H1 (cell line): ENCODE measurements around the gene USP3. TPM values are rescaled to one million over a fixed set of nuclear protein-coding genes. Genes with fewer than 3 reads are reported as not detected.

Experiments used
- CTCF ChIA-PET: fragments of 300-600 bp; sonication (Branson Sonifier 250); formaldehyde crosslinking; loops from one replicate; lab custom pipeline; 2021; ENCODE audit not compliant: partially characterized antibody; lab: Charles Lee
- POLR2A ChIA-PET: fragments of 300-600 bp; sonication (Branson Sonifier 250); formaldehyde crosslinking; loops from one replicate; lab custom pipeline; 2021; ENCODE audit warnings: inconsistent platforms; ENCODE audit not compliant: partially characterized antibody; lab: Charles Lee
- DNase-seq, 2 experiments: peaks; one replicate each; pipeline versions ENCODE4 v3.0.0 to v3.0.0-alpha.2; 2010 to 2022; ENCODE audit warnings: low spot score in 2 of 2, low read depth in 1 of 2, mixed read lengths in 1 of 2
- FAIRE-seq: peaks from 2 replicates; lab custom pipeline; 2011; peaks lifted over from hg19 to GRCh38; lab: Jason Lieb, UNC
- H2AFZ ChIP-seq: 2 replicates; pipeline ENCODE4 v1.8.1; 2012; ENCODE audit warnings: low read length, inconsistent platforms
- H2AK5ac ChIP-seq: 2 replicates; pipeline ENCODE4 v1.6.1; 2013; ENCODE audit warnings: low read depth, low read length
- H2BK120ac ChIP-seq: replicated peaks from 2 replicates; pipeline ENCODE3; 2013; ENCODE audit warnings: low read depth, low read length, inconsistent platforms
- H2BK12ac ChIP-seq: 2 replicates; pipeline ENCODE4 v1.6.1; 2013; ENCODE audit warnings: low read depth, low read length
- H2BK15ac ChIP-seq: 2 replicates; pipeline ENCODE4 v1.6.1; 2013; ENCODE audit warnings: low read length
- H2BK20ac ChIP-seq: 2 replicates; pipeline ENCODE4 v1.6.1; 2013; ENCODE audit warnings: low read length
- H2BK5ac ChIP-seq: 2 replicates; pipeline ENCODE4 v1.6.1; 2013; ENCODE audit warnings: low read depth, low read length
- H3K14ac ChIP-seq: 2 replicates; pipeline ENCODE4 v1.6.1; 2013; ENCODE audit warnings: inconsistent platforms; ENCODE audit not compliant: insufficient read length
- H3K18ac ChIP-seq: 2 replicates; pipeline ENCODE4 v1.6.1; 2013; ENCODE audit warnings: low read length; ENCODE audit errors: extremely low read depth
- H3K23ac ChIP-seq: 2 replicates; pipeline ENCODE4 v1.6.1; 2013; ENCODE audit warnings: inconsistent platforms; ENCODE audit not compliant: insufficient read length
- H3K23me2 ChIP-seq: 2 replicates; pipeline ENCODE4 v1.6.1; 2013; ENCODE audit warnings: low read depth, low read length
- H3K27ac ChIP-seq: 2 replicates; pipeline ENCODE4 v1.6.1; 2011; ENCODE audit warnings: low read depth, low read length, inconsistent platforms
- H3K27me3 ChIP-seq, 4 experiments: replicated peaks in 1 of 4; 1 replicate in 1 of 4; 2 replicates in 3 of 4; pipeline versions ENCODE4 v1.6.1 to v1.8.1; 2011 to 2013; ENCODE audit warnings: low read length in 3 of 4, mild to moderate bottlenecking in 3 of 4, inconsistent platforms in 2 of 4, mixed read lengths in 2 of 4, moderate library complexity in 1 of 4; ENCODE audit not compliant: control insufficient read depth in 3 of 4, insufficient read depth in 3 of 4; ENCODE audit errors: extremely low read depth in 1 of 4
- H3K36me3 ChIP-seq, 4 experiments: 2 replicates each; pipeline versions ENCODE4 v1.6.1 to v1.8.1; 2011 to 2013; ENCODE audit warnings: mild to moderate bottlenecking in 4 of 4, low read length in 3 of 4, moderate library complexity in 2 of 4, control low read depth in 1 of 4, inconsistent platforms in 1 of 4; ENCODE audit not compliant: insufficient read depth in 4 of 4, control insufficient read depth in 2 of 4
- H3K4ac ChIP-seq: replicated peaks from 2 replicates; pipeline ENCODE3; 2013; ENCODE audit warnings: low read length, low read depth, mixed read lengths, inconsistent platforms; ENCODE audit not compliant: insufficient read length
- H3K4me1 ChIP-seq, 4 experiments: replicated peaks in 1 of 4; 1 replicate in 1 of 4; 2 replicates in 3 of 4; pipeline versions ENCODE4 v1.6.1 to v1.8.1; 2011 to 2013; ENCODE audit warnings: low read length in 3 of 4, inconsistent platforms in 2 of 4, mixed read lengths in 1 of 4; ENCODE audit not compliant: insufficient read depth in 4 of 4, control insufficient read depth in 3 of 4
- H3K4me2 ChIP-seq, 2 experiments: 2 replicates each; pipeline versions ENCODE4 v1.6.1 to v1.8.1; 2011 to 2013; ENCODE audit warnings: low read depth in 2 of 2, low read length in 2 of 2, control low read depth in 1 of 2, inconsistent platforms in 1 of 2, mild to moderate bottlenecking in 1 of 2; ENCODE audit not compliant: insufficient read depth in 1 of 2
- H3K4me3 ChIP-seq, 4 experiments: fragments of 200-600, 300-600 bp in 1 of 4; sonication (generic), shearing (Covaris generic), sonication (Bioruptor Twin) in 1 of 4; 2 replicates each; pipeline versions ENCODE4 v1.5.1 to v1.8.1; 2011 to 2016; ENCODE audit warnings: low read length in 4 of 4, low read depth in 3 of 4, control low read depth in 2 of 4, inconsistent platforms in 2 of 4, mild to moderate bottlenecking in 2 of 4, mixed read lengths in 1 of 4, moderate library complexity in 1 of 4; ENCODE audit not compliant: insufficient read depth in 2 of 4; ENCODE audit errors: extremely low read depth in 1 of 4
- H3K56ac ChIP-seq: replicated peaks from 2 replicates; pipeline ENCODE3; 2013; ENCODE audit warnings: low read depth, mild to moderate bottlenecking, mixed read lengths, low read length, inconsistent platforms; ENCODE audit not compliant: insufficient read length
- H3K79me1 ChIP-seq: 2 replicates; pipeline ENCODE4 v1.6.1; 2013; ENCODE audit warnings: low read depth, low read length, control low read depth
- H3K79me2 ChIP-seq, 2 experiments: 2 replicates each; pipeline versions ENCODE4 v1.6.1 to v1.8.1; 2012 to 2013; ENCODE audit warnings: low read length in 2 of 2, mild to moderate bottlenecking in 2 of 2, inconsistent platforms in 1 of 2; ENCODE audit not compliant: insufficient read depth in 2 of 2, control insufficient read depth in 1 of 2
- H3K9ac ChIP-seq, 4 experiments: replicated peaks in 1 of 4; 1 replicate in 1 of 4; 2 replicates in 3 of 4; pipeline versions ENCODE4 v1.6.1 to v1.8.1; 2011 to 2013; ENCODE audit warnings: low read depth in 3 of 4, low read length in 3 of 4, control low read depth in 2 of 4, mild to moderate bottlenecking in 2 of 4, moderate library complexity in 2 of 4, inconsistent platforms in 1 of 4; ENCODE audit errors: extremely low read depth in 1 of 4
- H3K9me3 ChIP-seq, 2 experiments: 2 replicates each; pipeline versions ENCODE4 v1.6.1 to v1.8.1; 2012 to 2013; ENCODE audit warnings: mild to moderate bottlenecking in 2 of 2, moderate library complexity in 2 of 2, control low read depth in 1 of 2, inconsistent platforms in 1 of 2, low read depth in 1 of 2, low read length in 1 of 2, mixed read lengths in 1 of 2; ENCODE audit not compliant: insufficient read depth in 2 of 2
- H4K20me1 ChIP-seq, 2 experiments: replicated peaks in 1 of 2; 2 replicates each; pipeline versions ENCODE3 to v1.8.1; 2011 to 2013; ENCODE audit warnings: inconsistent platforms in 2 of 2, low read length in 2 of 2, mild to moderate bottlenecking in 1 of 2; ENCODE audit not compliant: insufficient read depth in 2 of 2, control insufficient read depth in 1 of 2
- H4K5ac ChIP-seq: 2 replicates; pipeline ENCODE4 v1.6.1; 2013; ENCODE audit warnings: low read length, low read depth, mixed read lengths, inconsistent platforms; ENCODE audit not compliant: insufficient read length
- H4K8ac ChIP-seq: 2 replicates; pipeline ENCODE4 v1.8.0; 2013; ENCODE audit warnings: mild to moderate bottlenecking, moderate library complexity, low read length, inconsistent platforms; ENCODE audit not compliant: insufficient read depth; ENCODE audit errors: extremely low read depth
- H4K91ac ChIP-seq: replicated peaks from 2 replicates; pipeline ENCODE3; 2013; ENCODE audit warnings: low read length, mixed read lengths, inconsistent platforms; ENCODE audit not compliant: insufficient read length
- BACH1 ChIP-seq: IDR thresholded peaks from 2 replicates; pipeline ENCODE4 v1.6.1; 2012; ENCODE audit warnings: low read length, improper control_type of control experiment
- BCL11A ChIP-seq, 2 experiments: IDR thresholded peaks; one replicate each; pipeline ENCODE4 v1.6.1; 2011; ENCODE audit warnings: low read depth in 2 of 2, low read length in 2 of 2, mild to moderate bottlenecking in 2 of 2
- BRCA1 ChIP-seq: IDR thresholded peaks from 2 replicates; pipeline ENCODE4 v1.6.1; 2012; ENCODE audit warnings: low read depth, low read length, improper control_type of control experiment
- CHD2 ChIP-seq: IDR thresholded peaks from 2 replicates; pipeline ENCODE4 v1.6.1; 2012; ENCODE audit warnings: low read length, improper control_type of control experiment
- CTBP2 ChIP-seq: IDR thresholded peaks from 2 replicates; pipeline ENCODE4 v1.7.0; 2011; ENCODE audit warnings: borderline replicate concordance, mild to moderate bottlenecking, moderate library complexity, mixed read lengths, low read length; ENCODE audit not compliant: insufficient read depth, insufficient read length
- FOSL1 ChIP-seq: IDR thresholded peaks from 2 replicates; pipeline ENCODE4 v1.6.1; 2011; ENCODE audit warnings: mild to moderate bottlenecking, low read depth, low read length, moderate library complexity; ENCODE audit not compliant: insufficient read depth
- GTF2F1 ChIP-seq: IDR thresholded peaks from 2 replicates; pipeline ENCODE4 v1.6.1; 2012; ENCODE audit warnings: low read depth, low read length, improper control_type of control experiment, borderline replicate concordance
- KDM1A ChIP-seq: fragments of 200-600, 300-600 bp; sonication (generic); IDR thresholded peaks from 2 replicates; pipeline ENCODE4 v1.7.1; 2016; ENCODE audit warnings: mild to moderate bottlenecking, low read length, borderline replicate concordance
- RBBP5 ChIP-seq: IDR thresholded peaks from 2 replicates; pipeline ENCODE4 v1.7.1; 2012; ENCODE audit warnings: low read depth, mild to moderate bottlenecking, inconsistent platforms, low read length, moderate library complexity, borderline replicate concordance
- RXRA ChIP-seq: IDR thresholded peaks from 2 replicates; pipeline ENCODE4 v1.6.1; 2011; ENCODE audit warnings: low read depth, mild to moderate bottlenecking, low read length, moderate library complexity; ENCODE audit not compliant: insufficient read depth
- SAP30 ChIP-seq: fragments of 300-600 bp; sonication (generic); IDR thresholded peaks from 2 replicates; pipeline ENCODE4 v1.7.1; 2012; ENCODE audit warnings: low read length, moderate library complexity, mild to moderate bottlenecking, inconsistent platforms; ENCODE audit not compliant: insufficient read depth, insufficient replicate concordance
- SRF ChIP-seq: IDR thresholded peaks from 2 replicates; pipeline ENCODE4 v1.6.1; 2011; ENCODE audit warnings: mild to moderate bottlenecking, low read depth, low read length, moderate library complexity
- YY1 ChIP-seq: IDR thresholded peaks from 2 replicates; pipeline ENCODE4 v1.6.1; 2011; ENCODE audit warnings: low read depth, mild to moderate bottlenecking, low read length
- WGBS, 2 experiments: shearing (Covaris generic) in 1 of 2; methylation state at CpG; one replicate each; pipeline versions ENCODE4 v1.1.6 to v1.1.7; 2013 to 2015; ENCODE audit warnings: low lambda C conversion rate in 2 of 2, mixed read lengths in 2 of 2, inconsistent platforms in 1 of 2, low coverage in 1 of 2, missing lambda C conversion rate in 1 of 2; ENCODE audit not compliant: insufficient replicate concordance in 2 of 2, insufficient coverage in 1 of 2, insufficient read length in 1 of 2; ENCODE audit errors: extremely low coverage in 1 of 2, missing lambda C conversion rate in 1 of 2; 5-methylcytosine and 5-hydroxymethylcytosine counted together
- polyA plus RNA-seq, 7 experiments: library from polyadenylated mRNA; depleted of rRNA in 3 of 7; stranded (reverse) in 5 of 7; unstranded in 2 of 7; fragments of >200 nt in 5 of 7; fragments of 200-250 nt in 2 of 7; gene quantifications; 1 replicate in 5 of 7; 2 replicates in 1 of 7; 4 replicates in 1 of 7; pipeline versions ENCODE4 v1.2.1 to v1.2.3, GENCODE V29; 2011 to 2013; ENCODE audit warnings: missing spikeins in 2 of 7, mixed read lengths in 2 of 7
- total RNA-seq: library from RNA; stranded (reverse); fragmentation: NEBNext Ultra II Directional; extraction: Animal tissue kit (Norgen Biotek cat#: 25700); gene quantifications from 2 replicates; pipeline ENCODE4 v1.2.1, GENCODE V29; 2021

USP3 gene
- total and polyA plus RNA-seq, 2 of the 8 experiments (the other 6 are each of a cell fraction or from before 2014, with no cell fraction given) = 15.5 to 16.2 TPM

DNA sequence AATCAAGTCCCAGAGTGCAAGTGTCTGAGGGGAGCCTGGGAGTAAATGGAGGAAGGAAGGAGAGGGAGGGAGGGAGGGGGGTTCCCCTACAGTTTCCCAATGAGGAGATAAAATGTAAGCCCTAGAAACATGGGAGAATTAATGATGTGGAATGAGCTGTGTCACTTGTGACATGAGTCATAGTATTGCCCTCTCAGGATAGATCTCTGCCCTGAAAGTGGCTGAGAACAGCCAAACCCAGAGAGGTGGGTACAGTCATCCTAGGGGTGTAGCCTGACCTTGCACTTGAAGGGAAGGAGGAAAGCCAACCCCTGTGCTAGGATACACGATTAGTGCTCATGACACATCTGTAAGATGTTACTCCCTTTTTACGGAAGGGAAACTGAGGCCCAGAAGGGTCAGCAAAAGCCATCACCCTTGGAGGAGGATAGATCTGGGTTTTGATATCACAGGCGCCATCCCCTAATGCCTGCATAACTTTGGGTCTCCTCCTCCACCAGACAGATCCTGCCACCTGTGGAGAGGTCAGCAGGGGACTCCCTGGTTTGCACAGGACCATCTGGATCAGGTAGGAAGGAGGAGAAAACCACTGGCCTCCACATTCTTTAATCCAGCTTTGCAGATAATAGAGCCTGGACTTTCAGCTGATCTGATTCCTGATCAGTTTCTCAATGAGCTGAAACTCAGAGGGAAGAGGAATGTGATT lies 23.1 kb upstream of the USP3 start:
- H2AFZ ChIP-seq = no peak overlapping the region
- H3K27ac ChIP-seq = no peak overlapping the region
- H3K4ac ChIP-seq = no peak overlapping the region
- no peak overlapping the region for H3K23ac ChIP-seq
- 94% methylated on average over 3 of the region's 3 CpGs; no CpG with 5 or more reads in 1 of the 2 experiments for WGBS, 2 experiments
- H2BK15ac ChIP-seq = no peak overlapping the region
- H4K91ac ChIP-seq = no peak overlapping the region
- no peak overlapping the region for H3K4me3 ChIP-seq
- FAIRE-seq (no peak), DNase-seq (no peak)
- no peaks in the 10 kb centered on the region for H3K23me2 ChIP-seq
- H3K9ac ChIP-seq = no peak overlapping the region
- ChIA-PET POLR2A (no interaction called here), CTCF (interaction anchor here (0.6 to 3.8 kb wide), 4 partner anchors 15 to 114 kb away, joined by 3 to 19 read pairs (median 3); no protein-coding TSS in a partner anchor)
- no peak overlapping the region; the same call in 1 of the 2 replicates for H2BK12ac ChIP-seq
- no peak overlapping the region for H3K56ac ChIP-seq
- H4K8ac ChIP-seq = no peak overlapping the region
- no peaks in the 10 kb centered on the region for H3K79me2 ChIP-seq
- H2BK120ac ChIP-seq = no peak overlapping the region
- H3K4me1 ChIP-seq = peaks cover 0 to 3% (median 2%) of the 10 kb centered on the region in 4 experiments; a peak in 5 of 7 replicates
- no peak overlapping the region for H4K5ac ChIP-seq
- H3K4me2 ChIP-seq = no peak overlapping the region
- H2AK5ac ChIP-seq = no peak overlapping the region
- H3K14ac ChIP-seq = no peak overlapping the region
- H3K9me3 ChIP-seq = no peaks in the 10 kb centered on the region
- no peaks in the 10 kb centered on the region for H3K36me3 ChIP-seq
- H3K27me3 ChIP-seq = no peaks in the 10 kb centered on the region
- H4K20me1 ChIP-seq = no peaks in the 10 kb centered on the region
- no peak overlapping the region for H2BK5ac ChIP-seq
- H3K18ac ChIP-seq = no peak overlapping the region
- H2BK20ac ChIP-seq = no peak overlapping the region
- H3K79me1 ChIP-seq = no peaks in the 10 kb centered on the region
- no peak for TF ChIP-seq KDM1A
- TF ChIP-seq SRF = no peak
- no peak for TF ChIP-seq RBBP5
- no peak for TF ChIP-seq CTBP2
- no peak for TF ChIP-seq SAP30
- TF ChIP-seq CHD2 = no peak
- no peak for TF ChIP-seq RXRA
- TF ChIP-seq BRCA1 = no peak
- TF ChIP-seq BCL11A (IDR thresholded peaks at IDR 0.05; ENCODE audit: low read depth in 2 of 2, low read length in 2 of 2) = no peak
- no peak for TF ChIP-seq YY1
- TF ChIP-seq FOSL1 = no peak
- TF ChIP-seq GTF2F1 = no peak
- TF ChIP-seq BACH1 = no peak
